ENCODE results near the gene CACUL1. TPM values are rescaled to one million over a fixed set of nuclear protein-coding genes. Genes with fewer than 3 reads are reported as not detected.

Gene CACUL1
- total RNA-seq, 2 donors from 2014 or later = 26.1 to 29.8 TPM

GRCh38 chr10:118714366-118714765 lies 40.4 kb downstream of the CACUL1 start:
- DNase-seq = no peak
- Mint-ChIP-seq H3K27me3 (ENCODE audit: low read depth) (no peaks in the 10 kb centered on the region), H3K4me3 (no peak overlapping the region), H3K36me3 (ENCODE audit: insufficient read depth in 2 of 2) (no peaks in the 10 kb centered on the region), H3K4me1 (ENCODE audit: low read depth) (no peaks in the 10 kb centered on the region), H3K9me3 (no peaks in the 10 kb centered on the region), H3K27ac (no peak overlapping the region)
- ATAC-seq (replicated peaks in 1 of 2) = no peak

GRCh38 chr10:118712930-118713634 lies 41.7 kb downstream of the CACUL1 start:
- Mint-ChIP-seq H3K27ac (no peak overlapping the region), H3K36me3 (ENCODE audit: insufficient read depth in 2 of 2) (no peaks in the 10 kb centered on the region), H3K27me3 (ENCODE audit: low read depth) (no peaks in the 10 kb centered on the region), H3K4me1 (ENCODE audit: low read depth) (no peaks in the 10 kb centered on the region), H3K9me3 (no peaks in the 10 kb centered on the region), H3K4me3 (no peak overlapping the region)
- no peak for DNase-seq
- ATAC-seq (replicated peaks in 1 of 2) = no peak

DNA sequence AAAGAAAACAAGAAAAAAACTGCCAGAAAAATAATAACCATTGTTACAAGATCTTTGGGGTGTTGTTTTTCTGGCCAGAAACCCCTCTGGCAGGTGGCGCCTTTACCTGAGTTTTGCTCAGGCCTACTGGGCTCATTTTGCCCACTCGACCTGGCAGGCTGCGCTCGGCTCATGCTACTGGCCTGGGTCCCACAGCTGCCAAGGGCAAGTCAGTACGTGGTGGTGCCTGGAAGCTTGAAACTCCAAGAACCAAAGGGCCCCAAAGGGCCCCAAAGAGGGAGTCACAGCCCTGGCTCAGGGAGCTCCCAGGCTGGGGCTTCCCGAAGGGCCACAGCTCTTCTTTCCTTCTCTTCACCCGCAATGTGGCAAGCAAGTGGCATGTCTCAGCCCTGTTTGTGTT lies 42.7 kb downstream of the CACUL1 start:
- Mint-ChIP-seq H3K27me3 (ENCODE audit: low read depth) (no peaks in the 10 kb centered on the region), H3K4me1 (ENCODE audit: low read depth) (no peaks in the 10 kb centered on the region), H3K9me3 (no peaks in the 10 kb centered on the region), H3K4me3 (no peak overlapping the region), H3K27ac (no peak overlapping the region), H3K36me3 (ENCODE audit: insufficient read depth in 2 of 2) (no peaks in the 10 kb centered on the region)
- DNase-seq (no peak), ATAC-seq (replicated peaks in 1 of 2) (no peak)

DNA sequence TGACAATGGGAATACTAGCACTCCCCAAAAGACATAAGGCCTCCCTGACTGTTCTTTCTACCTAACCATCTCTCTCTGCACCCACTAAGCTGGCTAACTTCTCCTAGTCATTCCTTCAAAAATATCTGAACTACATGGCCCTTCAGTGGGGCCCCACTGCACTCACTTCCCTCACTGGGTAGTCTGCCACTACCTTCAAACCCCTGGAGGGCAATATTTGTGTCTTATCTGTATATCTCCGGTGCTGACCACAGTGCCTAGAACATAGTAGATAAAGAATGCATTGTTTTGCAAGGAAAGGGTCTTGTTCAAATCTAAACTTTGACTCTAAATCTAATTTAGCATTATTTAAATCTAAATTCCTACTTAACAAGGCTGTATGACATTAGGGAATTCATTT lies 44.3 kb downstream of the CACUL1 start:
- Mint-ChIP-seq H3K9me3 (no peaks in the 10 kb centered on the region), H3K4me3 (no peak overlapping the region), H3K36me3 (ENCODE audit: insufficient read depth in 2 of 2) (no peaks in the 10 kb centered on the region), H3K4me1 (ENCODE audit: low read depth) (no peaks in the 10 kb centered on the region), H3K27me3 (ENCODE audit: low read depth) (no peaks in the 10 kb centered on the region), H3K27ac (no peak overlapping the region)
- ATAC-seq (replicated peaks in 1 of 2) = no peak
- DNase-seq = no peak

- DNase-seq (no peak), ATAC-seq (replicated peaks in 1 of 2) (no peak)
- Mint-ChIP-seq H3K9me3 (no peaks in the 10 kb centered on the region), H3K27ac (no peak overlapping the region), H3K4me1 (ENCODE audit: low read depth) (no peaks in the 10 kb centered on the region), H3K4me3 (no peak overlapping the region), H3K27me3 (ENCODE audit: low read depth) (no peaks in the 10 kb centered on the region), H3K36me3 (ENCODE audit: insufficient read depth in 2 of 2) (no peaks in the 10 kb centered on the region)
Measured at GRCh38 chr10:118708571-118708970, 46.2 kb downstream of the CACUL1 start.

DNA sequence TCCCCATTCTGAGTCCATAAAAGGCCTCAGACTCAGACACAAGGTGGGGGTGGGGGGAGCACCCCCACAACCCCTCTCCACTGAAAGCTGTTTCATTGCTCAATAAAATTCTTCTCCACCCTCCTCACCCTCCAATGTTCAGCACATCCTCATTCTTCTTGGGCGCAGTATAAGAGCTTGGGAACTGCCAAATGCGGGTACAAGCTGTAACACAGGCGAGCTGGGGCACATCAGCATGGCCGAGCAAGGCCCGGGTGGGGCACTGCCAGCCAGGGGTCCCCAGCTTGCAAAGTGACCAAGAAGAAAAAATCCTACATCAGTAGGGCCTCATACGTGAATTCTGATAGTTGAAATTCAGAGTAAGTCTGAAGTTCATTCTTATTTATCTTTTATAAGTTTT lies 50.1 kb downstream of the CACUL1 start:
- no peak for ATAC-seq (replicated peaks in 1 of 2)
- H3K36me3 Mint-ChIP-seq (ENCODE audit: insufficient read depth in 2 of 2) = peaks cover 0 to 8% of the 10 kb centered on the region in 2 donors
- peaks cover 11% of the 10 kb centered on the region for H3K27me3 Mint-ChIP-seq (ENCODE audit: low read depth)
- H3K9me3 Mint-ChIP-seq = no peaks in the 10 kb centered on the region
- H3K4me1 Mint-ChIP-seq (ENCODE audit: low read depth) = peaks cover 22% of the 10 kb centered on the region
- no peak for DNase-seq
- no peak overlapping the region for H3K4me3 Mint-ChIP-seq
- no peak overlapping the region for H3K27ac Mint-ChIP-seq

- Mint-ChIP-seq H3K27ac (no peak overlapping the region), H3K4me1 (ENCODE audit: low read depth) (peaks cover 45% of the 10 kb centered on the region), H3K36me3 (ENCODE audit: insufficient read depth in 2 of 2) (peaks cover 0 to 8% of the 10 kb centered on the region in 2 donors), H3K9me3 (no peaks in the 10 kb centered on the region), H3K27me3 (ENCODE audit: low read depth) (peaks cover 11% of the 10 kb centered on the region), H3K4me3 (no peak overlapping the region)
- no peak for DNase-seq
- ATAC-seq (replicated peaks in 1 of 2) = no peak
Measured at GRCh38 chr10:118701529-118702323, 53.0 kb downstream of the CACUL1 start.

DNA sequence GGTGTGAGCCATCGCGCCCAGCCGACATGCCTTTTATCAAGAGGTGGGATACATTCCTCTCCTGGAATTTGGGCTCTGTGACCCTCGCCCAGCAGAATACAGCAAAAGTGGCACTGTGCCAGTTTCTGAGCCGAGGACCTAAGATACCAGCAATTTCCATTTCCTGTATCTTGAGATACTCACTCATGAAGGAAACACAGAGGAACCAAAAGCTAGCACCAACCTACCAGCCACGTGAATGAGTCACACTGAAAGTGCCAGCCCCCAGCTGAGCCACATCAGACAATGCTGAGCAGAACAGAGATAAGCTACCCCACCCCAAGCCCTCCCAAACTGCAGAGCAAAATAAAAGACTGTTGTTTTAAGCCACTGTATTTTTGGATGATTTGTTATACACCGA lies 56.3 kb downstream of the CACUL1 start:
- ATAC-seq (replicated peaks in 1 of 2) (peak; percentile 100), DNase-seq (peak; percentile 82 to 88)
- Mint-ChIP-seq H3K27ac (no peak overlapping the region), H3K4me1 (ENCODE audit: low read depth) (peaks cover 51% of the 10 kb centered on the region), H3K4me3 (peak overlapping the region; percentile 55 to 70), H3K36me3 (ENCODE audit: insufficient read depth in 2 of 2) (peaks cover 2 to 8% of the 10 kb centered on the region in 2 donors), H3K9me3 (no peaks in the 10 kb centered on the region), H3K27me3 (ENCODE audit: low read depth) (peaks cover 11% of the 10 kb centered on the region)

DNA sequence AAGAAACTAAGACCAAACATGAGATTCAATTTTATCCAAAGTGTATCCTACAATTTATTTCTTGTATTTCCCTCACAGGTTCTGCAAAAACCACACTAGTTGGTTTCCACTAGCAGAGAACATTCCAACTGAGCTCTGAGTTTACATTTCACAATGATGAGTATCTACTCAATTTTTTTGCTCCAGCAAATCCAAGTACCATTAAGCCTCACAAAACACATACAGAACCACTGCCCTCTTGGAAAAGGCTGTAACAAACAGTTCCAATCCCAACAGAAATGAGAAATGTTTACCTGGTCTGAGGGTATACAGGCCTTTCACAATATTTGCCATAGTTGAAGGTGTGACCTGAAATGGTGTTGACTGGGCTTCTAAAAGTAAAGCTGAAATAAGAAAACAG lies 59.9 kb downstream of the CACUL1 start:
- peaks cover 0 to 2% of the 10 kb centered on the region in 2 donors for H3K36me3 Mint-ChIP-seq (ENCODE audit: insufficient read depth in 2 of 2)
- no peaks in the 10 kb centered on the region for H3K27me3 Mint-ChIP-seq (ENCODE audit: low read depth)
- no peak overlapping the region for H3K4me3 Mint-ChIP-seq
- no peaks in the 10 kb centered on the region for H3K9me3 Mint-ChIP-seq
- H3K4me1 Mint-ChIP-seq (ENCODE audit: low read depth) = peaks cover 30% of the 10 kb centered on the region
- H3K27ac Mint-ChIP-seq = no peak overlapping the region
- DNase-seq = no peak
- no peak for ATAC-seq (replicated peaks in 1 of 2)

DNA sequence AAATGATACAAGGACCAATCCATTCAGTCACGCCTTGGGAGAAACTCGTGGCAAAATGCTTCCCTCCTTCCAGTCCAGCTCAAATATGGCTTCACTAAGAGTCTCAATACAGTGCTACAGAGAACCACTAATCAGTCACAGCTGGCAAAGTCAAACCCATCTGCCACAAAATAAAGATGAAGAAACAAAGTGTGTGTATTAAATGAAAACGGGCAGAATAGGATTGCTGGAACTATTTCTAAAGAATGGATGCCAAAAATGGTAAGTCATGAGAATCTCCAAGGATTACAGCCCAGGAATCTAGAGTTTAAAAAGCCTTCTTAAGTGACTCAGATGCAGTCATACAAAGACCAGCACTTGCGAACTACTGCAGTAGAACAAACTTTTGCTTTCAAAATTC lies 61.9 kb downstream of the CACUL1 start:
- peaks cover 2 to 7% of the 10 kb centered on the region in 2 donors for H3K36me3 Mint-ChIP-seq (ENCODE audit: insufficient read depth in 2 of 2)
- no peaks in the 10 kb centered on the region for H3K9me3 Mint-ChIP-seq
- peaks cover 11% of the 10 kb centered on the region for H3K4me1 Mint-ChIP-seq (ENCODE audit: low read depth)
- ATAC-seq (replicated peaks in 1 of 2) (no peak), DNase-seq (no peak)
- no peak overlapping the region for H3K27ac Mint-ChIP-seq
- no peak overlapping the region for H3K4me3 Mint-ChIP-seq
- no peaks in the 10 kb centered on the region for H3K27me3 Mint-ChIP-seq (ENCODE audit: low read depth)

DNA sequence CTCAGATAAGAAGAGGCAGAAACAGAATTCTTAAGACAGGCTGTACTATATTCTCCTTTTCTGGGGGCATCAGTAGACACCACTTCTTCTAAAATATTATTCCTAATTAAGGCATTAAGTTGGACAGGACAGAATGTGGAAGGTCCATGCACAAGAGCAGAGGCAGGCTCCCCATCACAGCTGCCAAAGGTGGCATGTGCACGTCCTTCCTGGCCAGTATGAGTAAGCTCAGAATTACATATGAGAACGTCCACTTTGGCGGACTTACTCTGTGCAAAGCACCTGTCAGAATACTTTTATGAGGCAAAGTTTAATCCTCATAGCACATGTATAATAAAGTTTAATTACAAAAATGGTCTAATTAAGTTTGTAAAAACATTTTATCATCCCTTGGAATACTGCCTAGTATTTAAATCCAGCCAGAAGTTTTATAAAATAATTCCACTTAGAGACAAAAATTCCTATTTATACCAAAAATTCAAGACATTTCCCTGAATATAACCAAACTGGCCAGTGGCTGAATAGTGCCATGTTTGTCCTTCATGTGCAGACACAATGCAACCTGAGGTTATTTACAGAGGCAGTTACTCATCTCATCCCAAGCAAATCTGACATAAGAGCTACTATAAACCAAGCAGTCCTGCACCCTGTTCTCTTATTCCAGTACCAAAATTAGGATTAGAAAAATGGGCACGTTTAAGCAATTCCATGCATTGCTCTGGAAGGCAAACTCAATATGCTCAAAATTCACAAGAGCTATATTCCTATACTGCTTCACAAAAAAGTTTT lies 65.5 kb downstream of the CACUL1 start:
- DNase-seq (no peak), ATAC-seq (replicated peaks in 1 of 2) (no peak)
- Mint-ChIP-seq H3K4me1 (ENCODE audit: low read depth) (no peaks in the 10 kb centered on the region), H3K27ac (no peak overlapping the region), H3K4me3 (no peak overlapping the region), H3K36me3 (ENCODE audit: insufficient read depth in 2 of 2) (peaks cover 0 to 10% of the 10 kb centered on the region in 2 donors), H3K27me3 (ENCODE audit: low read depth) (no peaks in the 10 kb centered on the region), H3K9me3 (no peaks in the 10 kb centered on the region)

GRCh38 chr10:118687472-118687871 lies 67.3 kb downstream of the CACUL1 start:
- Mint-ChIP-seq H3K36me3 (ENCODE audit: insufficient read depth in 2 of 2) (peaks cover 0 to 10% of the 10 kb centered on the region in 2 donors), H3K4me3 (no peak overlapping the region), H3K9me3 (no peaks in the 10 kb centered on the region), H3K27ac (no peak overlapping the region), H3K4me1 (ENCODE audit: low read depth) (no peaks in the 10 kb centered on the region), H3K27me3 (ENCODE audit: low read depth) (no peaks in the 10 kb centered on the region)
- ATAC-seq (replicated peaks in 1 of 2) = no peak
- DNase-seq = no peak

DNA sequence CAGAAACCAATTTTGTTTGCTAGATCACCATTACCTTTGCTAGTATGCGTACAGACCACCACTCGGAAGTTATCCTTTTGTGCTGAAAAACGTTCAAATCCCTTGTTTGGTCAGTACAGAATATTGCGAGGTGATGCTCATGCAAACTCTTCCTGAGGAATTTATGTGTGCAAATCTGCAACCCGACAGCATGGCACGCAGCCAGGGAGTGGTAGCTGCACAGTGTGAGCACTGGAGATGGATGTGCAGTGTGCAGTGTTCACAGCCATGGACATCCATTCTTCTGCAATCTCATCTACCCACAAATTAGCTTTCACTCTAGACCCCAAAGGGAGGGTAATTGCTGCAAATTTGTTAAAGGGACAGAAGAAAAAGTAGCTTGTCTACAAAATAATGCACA lies 72.2 kb downstream of the CACUL1 start:
- no peak for ATAC-seq (replicated peaks in 1 of 2)
- DNase-seq = no peak
- Mint-ChIP-seq H3K27ac (no peak overlapping the region), H3K36me3 (ENCODE audit: insufficient read depth in 2 of 2) (peaks cover 0 to 4% of the 10 kb centered on the region in 2 donors), H3K4me3 (no peak overlapping the region), H3K27me3 (ENCODE audit: low read depth) (no peaks in the 10 kb centered on the region), H3K4me1 (ENCODE audit: low read depth) (no peaks in the 10 kb centered on the region), H3K9me3 (no peaks in the 10 kb centered on the region)

All from activated T-cell treated with anti-CD3 and anti-CD28 coated beads, Interleukin-2, amount 50 U/mL, for 72 hours (primary cell).